Measurements from ENCODE around the gene STRN.

The STRN gene

DNA sequence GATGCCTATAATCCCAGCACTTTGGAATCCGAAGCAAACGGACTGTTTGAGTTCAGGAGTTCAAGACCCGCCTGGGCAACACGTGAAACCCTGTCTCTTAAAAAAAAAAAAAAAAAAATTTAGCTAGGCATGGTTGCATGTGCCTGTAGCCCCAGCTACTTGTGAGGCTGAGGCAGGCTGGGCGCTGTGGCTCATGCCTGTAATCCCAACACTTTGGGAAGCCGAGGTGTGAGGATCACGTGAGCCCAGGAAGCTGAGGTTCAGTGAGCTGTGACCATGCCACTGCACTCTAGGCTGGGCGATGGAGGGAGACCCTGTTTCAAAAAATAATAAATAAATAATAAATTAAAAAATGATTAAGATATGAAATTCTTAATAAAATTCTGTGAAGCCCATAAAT, 9.0 kb upstream of the STRN start:
- no peak for DNase-seq (ENCODE audit: extremely low read depth, low read depth)
- no peak overlapping the region for H3K4me3 ChIP-seq (replicated peaks; ENCODE audit: low read depth, low read length)
- TF ChIP-seq, protein P1, sequence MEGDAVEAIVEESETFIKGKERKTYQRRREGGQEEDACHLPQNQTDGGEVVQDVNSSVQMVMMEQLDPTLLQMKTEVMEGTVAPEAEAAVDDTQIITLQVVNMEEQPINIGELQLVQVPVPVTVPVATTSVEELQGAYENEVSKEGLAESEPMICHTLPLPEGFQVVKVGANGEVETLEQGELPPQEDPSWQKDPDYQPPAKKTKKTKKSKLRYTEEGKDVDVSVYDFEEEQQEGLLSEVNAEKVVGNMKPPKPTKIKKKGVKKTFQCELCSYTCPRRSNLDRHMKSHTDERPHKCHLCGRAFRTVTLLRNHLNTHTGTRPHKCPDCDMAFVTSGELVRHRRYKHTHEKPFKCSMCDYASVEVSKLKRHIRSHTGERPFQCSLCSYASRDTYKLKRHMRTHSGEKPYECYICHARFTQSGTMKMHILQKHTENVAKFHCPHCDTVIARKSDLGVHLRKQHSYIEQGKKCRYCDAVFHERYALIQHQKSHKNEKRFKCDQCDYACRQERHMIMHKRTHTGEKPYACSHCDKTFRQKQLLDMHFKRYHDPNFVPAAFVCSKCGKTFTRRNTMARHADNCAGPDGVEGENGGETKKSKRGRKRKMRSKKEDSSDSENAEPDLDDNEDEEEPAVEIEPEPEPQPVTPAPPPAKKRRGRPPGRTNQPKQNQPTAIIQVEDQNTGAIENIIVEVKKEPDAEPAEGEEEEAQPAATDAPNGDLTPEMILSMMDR (IDR thresholded peaks at IDR 0.05; ENCODE audit: low read depth, low read length, missing control alignments) = no peak

DNA sequence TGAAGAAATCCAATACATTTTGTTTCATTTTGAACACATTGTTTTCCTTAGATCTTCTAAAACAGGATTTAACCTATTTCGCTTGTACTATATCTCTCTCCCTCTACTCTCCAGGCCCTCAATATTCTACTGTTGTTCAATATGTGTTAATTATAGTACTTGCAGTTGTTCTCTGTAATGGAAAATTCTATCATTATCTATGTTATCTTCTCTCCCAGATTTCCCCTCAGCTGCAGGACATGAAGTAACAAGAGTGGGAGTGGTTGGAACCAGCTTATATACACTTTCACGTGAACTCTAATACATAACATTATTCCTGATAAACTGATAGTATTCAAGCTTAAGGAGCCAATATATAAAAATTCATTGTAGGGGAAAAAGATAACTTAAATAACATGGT, 7.0 kb upstream of the STRN start:
- DNase-seq (ENCODE audit: extremely low read depth, low read depth) = no peak
- TF ChIP-seq, protein P1 (IDR thresholded peaks at IDR 0.05; ENCODE audit: low read depth, low read length, missing control alignments) = no peak
- H3K4me3 ChIP-seq (replicated peaks; ENCODE audit: low read depth, low read length) = no peak overlapping the region

DNA sequence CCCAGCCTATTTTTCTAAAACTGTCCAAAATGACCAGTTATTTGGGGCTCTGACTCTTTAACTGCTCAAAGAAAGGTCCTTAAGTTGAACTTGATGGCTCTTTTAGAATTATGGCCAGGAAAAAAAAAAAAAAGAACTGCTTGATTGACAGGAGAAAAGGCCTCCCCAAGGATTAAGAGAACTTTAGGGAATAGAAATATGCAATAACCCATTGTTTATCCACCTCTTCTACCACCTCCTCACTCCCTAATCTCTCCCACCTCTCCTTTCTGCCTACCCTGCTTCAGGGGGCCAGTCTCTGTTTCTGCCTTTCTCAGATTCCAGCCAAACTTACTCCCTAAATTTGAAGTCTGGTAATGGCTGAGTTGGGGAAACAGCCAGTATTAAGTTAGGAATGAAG, 5.7 kb upstream of the STRN start:
- no peak for DNase-seq (ENCODE audit: extremely low read depth, low read depth)
- H3K4me3 ChIP-seq (replicated peaks; ENCODE audit: low read depth, low read length) = no peak overlapping the region
- TF ChIP-seq, protein P1 (IDR thresholded peaks at IDR 0.05; ENCODE audit: low read depth, low read length, missing control alignments) = no peak

DNA sequence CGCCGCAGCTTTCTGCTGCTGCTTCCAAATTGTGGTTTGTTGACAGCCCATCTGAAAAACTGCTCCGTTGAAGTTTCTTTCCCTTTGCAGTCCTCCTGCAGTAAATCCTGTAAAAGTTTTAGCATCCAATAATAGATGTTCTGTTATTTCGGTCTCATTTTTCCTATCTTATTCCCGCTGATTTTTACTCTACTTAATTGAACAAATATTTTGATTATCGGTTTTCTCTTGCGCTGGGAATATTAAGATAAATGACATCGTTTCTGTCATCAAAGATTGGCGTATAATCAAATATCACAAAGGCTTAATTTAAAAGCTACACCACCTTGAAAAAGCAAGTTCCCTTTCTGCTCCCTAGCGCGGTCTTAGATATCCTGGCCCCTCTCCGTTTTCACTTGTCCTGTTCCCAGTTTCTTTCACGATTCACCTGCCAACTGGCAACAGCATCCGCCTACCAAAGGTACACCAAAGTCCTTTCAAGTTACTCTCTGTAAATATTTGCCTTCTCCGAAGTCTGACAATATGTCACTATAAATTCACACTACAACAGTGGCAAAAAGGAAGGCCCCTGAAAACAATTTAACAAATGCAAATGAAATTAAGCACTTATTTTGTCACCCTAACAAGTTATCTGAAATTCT, 1.0 kb upstream of the STRN start:
- H3K4me3 ChIP-seq (replicated peaks; ENCODE audit: low read depth, low read length) = peak overlapping the region; percentile 89
- no peak for DNase-seq (ENCODE audit: extremely low read depth, low read depth)
- TF ChIP-seq, protein P1 (IDR thresholded peaks at IDR 0.05; ENCODE audit: low read depth, low read length, missing control alignments) = no peak

DNA sequence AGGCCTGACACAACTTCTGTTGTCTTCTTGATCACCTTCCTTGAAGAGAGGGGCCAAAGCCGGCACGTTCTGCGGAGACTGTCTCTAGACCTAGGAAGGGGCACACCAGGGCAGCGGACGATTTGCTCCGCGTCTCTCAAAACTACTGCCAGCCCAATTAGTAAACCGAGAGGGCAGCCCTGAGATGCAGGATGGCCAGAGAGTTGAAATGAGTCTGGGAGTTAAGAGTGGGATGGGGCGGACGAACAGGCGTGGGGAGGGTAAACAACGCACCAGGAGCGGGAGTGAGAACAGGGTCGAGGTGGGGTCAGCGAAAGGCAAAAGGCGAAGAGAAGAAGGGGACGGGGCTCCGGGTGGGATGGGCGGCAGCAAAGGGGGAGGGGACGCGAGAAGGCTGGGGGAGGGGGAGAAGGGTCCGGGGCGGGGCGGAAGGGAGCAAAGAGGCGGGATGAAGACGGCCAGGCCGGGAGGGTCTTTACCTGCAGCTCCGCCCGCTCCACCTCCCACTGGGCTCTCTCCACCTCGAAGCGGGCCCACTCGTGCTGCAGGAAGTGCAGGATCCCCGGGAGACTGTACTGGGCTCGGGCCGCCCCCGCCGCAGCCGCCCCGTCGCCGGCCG, 476 bp downstream of the STRN start:
- no peak for DNase-seq (ENCODE audit: extremely low read depth, low read depth)
- TF ChIP-seq, protein P1 (IDR thresholded peaks at IDR 0.05; ENCODE audit: low read depth, low read length, missing control alignments) = no peak
- peak overlapping the region; percentile 89 for H3K4me3 ChIP-seq (replicated peaks; ENCODE audit: low read depth, low read length)

DNA sequence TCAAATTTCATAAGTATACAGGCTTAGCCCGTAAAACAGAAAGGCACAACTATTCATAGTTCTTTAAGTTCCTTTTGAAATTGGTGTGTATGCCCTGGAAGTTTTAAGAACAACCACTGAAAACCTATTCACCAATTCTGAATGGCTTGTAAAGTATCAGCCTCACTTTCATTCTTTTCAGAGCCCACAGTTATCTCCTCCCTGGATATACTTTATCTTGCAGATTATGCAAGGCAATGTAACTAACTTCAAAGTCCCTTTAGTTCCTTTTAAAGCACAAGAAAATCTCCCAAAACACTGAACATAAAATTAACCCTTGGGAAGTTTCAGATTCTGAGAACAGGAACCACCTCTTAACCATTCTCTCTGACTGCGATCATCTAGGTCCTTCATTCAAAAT, 1.1 kb downstream of the STRN start:
- peak overlapping the region; percentile 89 for H3K4me3 ChIP-seq (replicated peaks; ENCODE audit: low read depth, low read length)
- TF ChIP-seq, protein P1 (IDR thresholded peaks at IDR 0.05; ENCODE audit: low read depth, low read length, missing control alignments) = no peak
- no peak for DNase-seq (ENCODE audit: extremely low read depth, low read depth)

All from HFF-Myc (cell line).